ENCODE measurements around the gene PTPN18.
A peak's percentile ranks its signal among the peaks of the same experiment; 100 is the strongest.

PTPN18 gene

GRCh38 chr2:130378898-130379214 lies 23.0 kb downstream of the PTPN18 start:
- H3K79me2 ChIP-seq (ENCODE audit: insufficient read depth, low read length) = no peaks in the 10 kb centered on the region
- TF ChIP-seq CTCF (IDR thresholded peaks at IDR 0.05; ENCODE audit: borderline replicate concordance, extremely low read depth, low read length, poor library complexity, severe bottlenecking) = no peak
- no peak for TF ChIP-seq EZH2 (IDR thresholded peaks at IDR 0.05; ENCODE audit: borderline replicate concordance, low read depth, low read length, severe bottlenecking)
- H3K4me3 ChIP-seq (ENCODE audit: low read depth in 1 of 2, low read length in 2 of 2) = no peak overlapping the region
- DNase-seq = no peak
- H4K20me1 ChIP-seq (ENCODE audit: insufficient read depth, low read length) = no peaks in the 10 kb centered on the region
- 0 out of 2 replicates have a peak, but pooled peaks cover 5% of the 10 kb centered on the region for H3K36me3 ChIP-seq (ENCODE audit: insufficient read depth, low read length)
- no peaks in the 10 kb centered on the region for H3K27me3 ChIP-seq (ENCODE audit: insufficient read depth, low read length, poor library complexity)
- H3K27ac ChIP-seq (ENCODE audit: low read length) = no peak overlapping the region
- H2AFZ ChIP-seq (ENCODE audit: low read depth, low read length) = no peak overlapping the region
- H3K9ac ChIP-seq (ENCODE audit: low read depth, low read length) = no peak overlapping the region
- no peaks in the 10 kb centered on the region for H3K9me3 ChIP-seq (ENCODE audit: insufficient read depth, low read length, severe bottlenecking)
- ATAC-seq (ENCODE audit: insufficient read depth, low read depth) = no peak
- peaks cover 9% of the 10 kb centered on the region for H3K4me1 ChIP-seq (ENCODE audit: insufficient read depth, low read length)
- H3K4me2 ChIP-seq (ENCODE audit: insufficient read depth, low read length) = no peak overlapping the region

GRCh38 chr2:130380096-130380934 lies 24.5 kb downstream of the PTPN18 start:
- Histone ChIP-seq H3K27me3 (ENCODE audit: insufficient read depth, low read length, poor library complexity) (no peaks in the 10 kb centered on the region), H3K36me3 (ENCODE audit: insufficient read depth, low read length) (no peaks in the 10 kb centered on the region), H2AFZ (ENCODE audit: low read depth, low read length) (no peak overlapping the region), H3K9ac (ENCODE audit: low read depth, low read length) (no peak overlapping the region), H3K4me3 (ENCODE audit: low read depth in 1 of 2, low read length in 2 of 2) (no peak overlapping the region), H3K4me2 (ENCODE audit: insufficient read depth, low read length) (no peak overlapping the region), H3K9me3 (ENCODE audit: insufficient read depth, low read length, severe bottlenecking) (no peaks in the 10 kb centered on the region), H3K4me1 (ENCODE audit: insufficient read depth, low read length) (peaks cover 9% of the 10 kb centered on the region), H3K79me2 (ENCODE audit: insufficient read depth, low read length) (no peaks in the 10 kb centered on the region), H3K27ac (ENCODE audit: low read length) (no peak overlapping the region), H4K20me1 (ENCODE audit: insufficient read depth, low read length) (no peaks in the 10 kb centered on the region)
- ATAC-seq (ENCODE audit: insufficient read depth, low read depth) = peak; percentile 98
- no peak for TF ChIP-seq CTCF (IDR thresholded peaks at IDR 0.05; ENCODE audit: borderline replicate concordance, extremely low read depth, low read length, poor library complexity, severe bottlenecking)
- DNase-seq = peak; percentile 64

GRCh38 chr2:130381145-130381544 lies 25.3 kb downstream of the PTPN18 start:
- Histone ChIP-seq H3K27me3 (ENCODE audit: insufficient read depth, low read length, poor library complexity) (no peaks in the 10 kb centered on the region), H4K20me1 (ENCODE audit: insufficient read depth, low read length) (no peaks in the 10 kb centered on the region), H2AFZ (ENCODE audit: low read depth, low read length) (no peak overlapping the region), H3K27ac (ENCODE audit: low read length) (no peak overlapping the region), H3K36me3 (ENCODE audit: insufficient read depth, low read length) (no peaks in the 10 kb centered on the region), H3K9me3 (ENCODE audit: insufficient read depth, low read length, severe bottlenecking) (no peaks in the 10 kb centered on the region), H3K4me1 (ENCODE audit: insufficient read depth, low read length) (peaks cover 9% of the 10 kb centered on the region), H3K9ac (ENCODE audit: low read depth, low read length) (no peak overlapping the region), H3K79me2 (ENCODE audit: insufficient read depth, low read length) (no peaks in the 10 kb centered on the region), H3K4me3 (ENCODE audit: low read depth in 1 of 2, low read length in 2 of 2) (no peak overlapping the region), H3K4me2 (ENCODE audit: insufficient read depth, low read length) (no peak overlapping the region)
- TF ChIP-seq CTCF (IDR thresholded peaks at IDR 0.05; ENCODE audit: borderline replicate concordance, extremely low read depth, low read length, poor library complexity, severe bottlenecking) = no peak
- TF ChIP-seq EZH2 (IDR thresholded peaks at IDR 0.05; ENCODE audit: borderline replicate concordance, low read depth, low read length, severe bottlenecking) = no peak
- DNase-seq (no peak), ATAC-seq (ENCODE audit: insufficient read depth, low read depth) (no peak)

Measured in DND-41 (cell line).